GM19324 (cell line): ENCODE data around the gene HEATR1.
"Not testable (repeated sequence)": the region's sequence is repeated elsewhere in the genome, so short reads cannot be mapped to it uniquely, and the experiment has no call there.

Experiments
- ATAC-seq: cut with Tn5 transposase; IDR thresholded peaks from one replicate; pipeline ENCODE4 v1.9.1; 2021; ENCODE audit warnings: mild to moderate bottlenecking, moderate library complexity; ENCODE audit not compliant: unreplicated experiment, low FRiP score

The HEATR1 gene

DNA sequence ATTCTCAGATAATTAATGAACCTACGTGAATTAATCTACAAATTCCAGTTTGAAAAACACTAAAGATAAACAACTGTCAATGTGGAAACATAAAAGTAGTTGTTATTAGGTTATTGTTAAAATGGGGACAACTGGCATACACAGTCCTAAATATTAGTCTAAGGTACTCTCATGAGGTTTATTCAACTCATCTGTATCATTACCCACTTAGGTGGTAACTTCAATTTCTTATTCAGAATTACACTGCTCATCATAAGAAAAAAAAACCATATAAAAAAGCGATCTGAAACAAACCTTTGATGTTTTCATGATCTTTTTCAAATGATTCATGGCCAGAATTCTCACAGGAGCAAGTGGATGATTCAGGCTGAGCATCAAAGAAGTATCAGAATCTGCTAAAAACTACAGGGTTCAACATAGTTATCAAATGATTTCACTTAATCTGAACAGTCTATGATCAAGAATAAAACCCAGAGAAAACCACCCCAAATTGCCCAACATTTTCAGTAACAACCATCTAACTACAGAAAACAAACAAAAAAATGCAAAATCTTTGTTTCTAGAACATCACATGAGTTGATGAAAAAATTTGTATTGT lies 13.7 kb downstream of the HEATR1 start:
- ATAC-seq, result no peak

GRCh38 chr1:236589531-236589930 lies 14.8 kb downstream of the HEATR1 start:
- no peak for ATAC-seq

- no peak for ATAC-seq
These were observed 22.8 kb downstream of the HEATR1 start for GRCh38 chr1:236581528-236581927.

- ATAC-seq, result not testable (repeated sequence)
These were observed 23.9 kb downstream of the HEATR1 start for GRCh38 chr1:236580404-236580803.

DNA sequence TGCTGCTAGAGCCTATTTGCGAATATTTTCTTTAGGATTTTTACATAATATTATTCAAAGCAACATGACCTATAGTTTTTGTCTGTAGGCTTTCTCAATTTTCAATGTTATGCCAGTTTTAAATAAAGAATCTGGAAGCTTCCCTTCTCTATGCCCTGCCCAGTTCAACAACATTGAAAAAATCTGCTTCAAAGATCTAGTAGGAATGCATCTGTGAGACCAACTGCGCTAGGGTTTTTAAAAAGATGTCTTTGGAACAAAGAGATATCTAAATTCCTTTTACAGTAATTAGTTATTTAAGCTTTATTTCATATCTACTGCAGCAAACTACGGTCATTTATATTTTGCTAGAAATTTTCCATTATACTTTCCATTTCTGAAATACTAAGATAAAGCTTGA lies 25.7 kb downstream of the HEATR1 start:
- ATAC-seq, result no peak

DNA sequence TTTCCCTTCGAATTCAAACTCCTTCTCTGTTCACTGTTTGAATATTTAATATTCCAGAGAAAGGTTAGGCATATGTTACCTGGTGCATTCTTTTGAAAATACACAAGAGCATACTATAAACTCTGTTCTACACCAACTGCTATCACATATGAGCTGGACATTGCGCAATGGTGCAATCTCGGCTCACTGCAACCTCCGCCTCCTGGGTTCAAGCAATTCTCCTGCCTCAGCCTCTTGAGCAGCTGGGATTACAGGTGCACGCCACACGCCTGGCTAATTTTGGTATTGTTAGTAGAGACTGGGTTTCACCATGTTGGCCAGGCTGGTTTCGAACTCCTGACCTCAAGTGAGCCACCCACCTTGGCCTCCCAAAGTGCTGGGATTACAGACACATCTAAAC lies 27.3 kb downstream of the HEATR1 start:
- not testable (repeated sequence) for ATAC-seq

- ATAC-seq, result no peak
These were observed 28.3 kb downstream of the HEATR1 start for GRCh38 chr1:236576004-236576403.

- ATAC-seq, result no peak
These were observed 28.8 kb downstream of the HEATR1 start for GRCh38 chr1:236575523-236575922.

DNA sequence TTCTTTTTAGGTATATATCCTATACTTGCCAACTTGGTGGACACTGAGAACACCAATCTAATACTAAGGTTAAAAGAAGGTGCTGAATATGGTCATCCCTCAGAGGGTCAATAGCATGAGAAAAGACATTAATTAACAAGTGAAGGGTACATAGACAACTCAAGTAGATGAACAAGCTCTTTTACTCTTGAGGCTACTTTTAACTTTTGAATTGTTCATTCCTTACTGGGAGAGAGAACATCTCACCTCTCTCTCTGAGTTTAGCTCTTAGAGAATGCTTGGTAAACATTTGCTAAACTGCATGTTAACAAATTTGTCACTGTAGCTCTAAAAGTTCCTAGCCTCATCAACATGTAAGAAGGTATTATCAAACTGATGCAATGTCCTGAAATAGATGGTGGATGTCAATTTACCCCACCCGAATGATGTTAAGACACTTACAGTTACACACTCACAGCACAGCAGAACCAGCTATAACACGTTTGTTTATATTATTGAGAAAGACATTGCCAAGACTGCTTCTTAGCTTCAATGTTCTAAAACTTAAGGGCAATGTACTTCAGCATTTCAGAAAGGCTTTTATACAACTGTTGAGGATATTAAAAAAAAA lies 35.9 kb downstream of the HEATR1 start:
- ATAC-seq, result no peak

DNA sequence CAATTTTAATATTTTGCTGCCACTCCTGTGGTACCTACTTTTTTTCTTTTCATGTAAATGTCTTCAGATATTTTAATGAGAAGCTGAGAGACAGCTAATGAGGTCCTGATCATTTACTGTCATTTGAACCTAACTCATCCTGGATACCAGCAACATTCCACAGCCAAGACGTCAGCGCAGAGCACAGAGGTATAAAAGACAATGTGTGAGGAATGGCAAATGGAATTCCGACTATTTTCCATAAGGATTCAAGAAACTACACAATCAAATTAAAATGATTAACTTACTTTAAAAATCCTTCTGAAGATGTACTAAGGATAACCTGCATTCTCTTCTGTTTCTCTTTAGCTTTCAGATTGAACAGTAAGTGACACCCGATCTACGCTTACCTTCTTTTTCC lies 38.8 kb downstream of the HEATR1 start:
- ATAC-seq, result no peak

- no peak for ATAC-seq
These were observed 42.3 kb downstream of the HEATR1 start for GRCh38 chr1:236561976-236562375.

GRCh38 chr1:236560213-236560771 lies 44.0 kb downstream of the HEATR1 start:
- ATAC-seq, result no peak

GRCh38 chr1:236558846-236559245 lies 45.5 kb downstream of the HEATR1 start:
- ATAC-seq, result no peak

DNA sequence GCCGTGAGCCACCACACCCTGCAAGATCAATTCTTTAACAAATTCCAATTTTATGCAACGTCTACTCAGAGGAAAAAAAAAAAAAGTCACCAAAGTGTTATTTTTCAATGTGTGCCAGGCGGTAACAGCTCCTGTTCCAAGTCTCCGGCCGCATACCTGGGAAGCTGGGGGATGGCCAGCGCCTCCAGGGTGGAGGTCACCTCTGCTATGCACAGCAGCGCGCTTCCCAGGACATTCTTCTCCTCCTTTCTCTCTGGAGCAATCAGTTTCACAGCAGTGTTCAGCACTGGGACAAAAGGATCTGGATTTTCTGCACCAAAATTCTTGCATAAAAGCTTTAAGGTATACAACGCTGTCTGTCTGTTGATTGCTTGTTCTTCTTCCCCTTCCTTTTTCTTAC lies 46.2 kb downstream of the HEATR1 start:
- ATAC-seq, result no peak

- no peak for ATAC-seq
These were observed 47.7 kb downstream of the HEATR1 start for GRCh38 chr1:236556606-236557005.

DNA sequence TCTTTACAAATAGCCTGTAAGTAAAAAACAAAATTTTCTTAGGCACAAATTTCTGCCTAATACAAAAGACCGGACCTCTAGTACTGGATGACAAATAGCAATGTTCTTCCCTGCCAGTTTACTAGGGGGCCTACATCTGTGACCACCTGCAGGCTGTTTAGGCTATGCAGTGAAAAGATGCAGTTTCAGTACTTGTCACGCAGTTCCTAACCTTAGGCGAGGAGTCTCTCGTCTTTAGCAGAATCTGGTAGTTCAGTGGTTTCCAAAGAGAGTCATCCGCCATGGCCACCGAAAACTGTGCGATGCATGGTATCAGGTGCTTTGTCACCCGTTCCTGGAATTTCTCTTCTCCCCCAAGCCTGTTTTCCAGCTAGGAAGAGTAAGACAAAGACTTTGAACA lies 50.9 kb downstream of the HEATR1 start:
- no peak for ATAC-seq

- no peak for ATAC-seq
These were observed 51.4 kb downstream of the HEATR1 start for GRCh38 chr1:236552901-236553300.

- no peak for ATAC-seq
These were observed 52.2 kb downstream of the HEATR1 start for GRCh38 chr1:236552096-236552495.

DNA sequence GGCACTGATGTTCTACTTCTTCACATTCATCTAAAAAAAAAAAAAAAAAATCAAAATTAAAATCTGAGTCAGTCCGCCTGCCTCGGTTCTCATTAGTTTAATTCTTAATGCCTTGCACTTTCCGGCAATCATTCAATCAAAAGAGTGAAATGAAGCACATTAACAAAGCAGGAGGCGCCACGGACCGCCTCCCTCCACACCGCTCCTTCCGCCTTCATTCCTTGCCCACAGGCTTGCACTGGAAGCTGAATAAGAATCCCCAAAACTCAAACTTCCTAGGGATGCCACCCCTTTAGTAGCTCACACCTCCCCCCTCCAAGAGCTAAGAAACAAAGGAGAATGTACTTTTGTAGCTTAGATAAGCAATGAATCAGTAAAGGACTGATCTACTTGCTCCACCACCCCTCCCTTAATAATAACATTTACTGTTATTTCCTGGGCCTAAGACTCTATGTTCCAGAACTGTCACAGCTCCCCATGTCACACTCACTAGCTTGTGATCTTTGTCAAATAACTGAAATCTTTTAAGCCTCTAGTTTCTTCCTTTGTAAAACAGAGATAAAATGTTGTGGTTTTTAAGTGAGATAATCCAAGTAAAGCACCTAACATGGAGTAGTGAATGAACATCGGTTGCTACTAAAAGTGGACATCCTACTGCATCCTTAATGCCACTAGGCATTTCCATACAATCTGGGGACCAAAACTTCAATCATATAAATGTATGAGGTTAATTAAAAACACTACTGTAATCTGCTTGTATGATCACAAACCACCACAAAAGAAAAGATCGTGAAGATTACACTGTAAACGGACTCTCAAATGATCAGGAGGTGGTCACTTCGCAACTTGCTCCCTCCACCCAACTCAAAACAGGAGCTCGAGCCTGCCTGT lies 53.1 kb downstream of the HEATR1 start:
- ATAC-seq, result no peak

GRCh38 chr1:236548452-236548851 lies 55.9 kb downstream of the HEATR1 start:
- ATAC-seq, result no peak

DNA sequence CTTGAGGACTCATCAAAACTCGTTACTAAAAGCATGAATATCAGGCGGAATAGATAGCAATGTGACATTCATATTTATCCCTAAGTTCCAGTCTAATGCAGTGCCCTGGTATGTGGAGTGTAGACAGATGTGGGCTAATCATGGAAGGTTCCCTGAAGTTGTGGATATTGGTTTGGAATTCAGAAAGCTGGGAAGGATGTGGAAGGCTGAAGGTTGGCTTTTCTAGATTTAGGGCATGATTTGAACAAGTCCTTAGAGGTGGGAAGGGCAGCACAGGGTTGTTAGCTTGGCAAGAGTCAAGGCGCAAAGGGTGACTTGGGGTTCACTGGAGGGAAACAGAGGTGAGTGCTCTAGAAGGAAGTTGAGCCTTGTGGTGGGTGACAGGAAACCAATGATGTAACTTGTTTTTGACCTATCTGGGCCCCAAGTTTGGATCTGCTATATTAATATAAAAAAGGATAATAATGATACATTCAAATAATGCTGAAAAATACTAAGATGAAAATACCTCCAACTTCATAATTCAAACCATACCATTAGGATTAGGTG lies 58.6 kb downstream of the HEATR1 start:
- ATAC-seq, result no peak
